HG02884 (cell line): ENCODE results near the gene SLC35F2.

Experiments used
- ATAC-seq: cut with Tn5 transposase; IDR thresholded peaks from one replicate; pipeline ENCODE4 v1.9.1; 2021; ENCODE audit warnings: mild to moderate bottlenecking, moderate library complexity; ENCODE audit not compliant: unreplicated experiment

SLC35F2 gene

DNA sequence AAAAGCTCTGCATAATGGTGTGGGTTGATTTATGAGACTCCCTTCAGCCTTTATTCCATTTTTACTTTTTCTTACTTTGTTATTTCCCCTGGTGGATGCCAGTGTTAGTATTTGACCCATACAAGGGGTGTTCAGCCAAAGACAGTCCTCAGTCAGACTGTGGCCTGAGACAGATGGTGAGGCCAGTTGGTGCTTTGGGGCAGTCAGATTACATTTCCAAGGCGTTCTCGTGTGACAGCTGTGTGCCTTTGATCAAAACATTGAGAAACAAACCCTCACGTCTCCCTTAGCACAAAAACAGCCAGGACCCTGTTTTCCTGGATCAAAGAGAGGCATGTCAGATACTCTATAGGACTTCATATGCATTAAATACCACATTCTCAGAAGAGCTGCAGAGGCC is 115.4 kb downstream of the SLC35F2 start:
- ATAC-seq: no peak

DNA sequence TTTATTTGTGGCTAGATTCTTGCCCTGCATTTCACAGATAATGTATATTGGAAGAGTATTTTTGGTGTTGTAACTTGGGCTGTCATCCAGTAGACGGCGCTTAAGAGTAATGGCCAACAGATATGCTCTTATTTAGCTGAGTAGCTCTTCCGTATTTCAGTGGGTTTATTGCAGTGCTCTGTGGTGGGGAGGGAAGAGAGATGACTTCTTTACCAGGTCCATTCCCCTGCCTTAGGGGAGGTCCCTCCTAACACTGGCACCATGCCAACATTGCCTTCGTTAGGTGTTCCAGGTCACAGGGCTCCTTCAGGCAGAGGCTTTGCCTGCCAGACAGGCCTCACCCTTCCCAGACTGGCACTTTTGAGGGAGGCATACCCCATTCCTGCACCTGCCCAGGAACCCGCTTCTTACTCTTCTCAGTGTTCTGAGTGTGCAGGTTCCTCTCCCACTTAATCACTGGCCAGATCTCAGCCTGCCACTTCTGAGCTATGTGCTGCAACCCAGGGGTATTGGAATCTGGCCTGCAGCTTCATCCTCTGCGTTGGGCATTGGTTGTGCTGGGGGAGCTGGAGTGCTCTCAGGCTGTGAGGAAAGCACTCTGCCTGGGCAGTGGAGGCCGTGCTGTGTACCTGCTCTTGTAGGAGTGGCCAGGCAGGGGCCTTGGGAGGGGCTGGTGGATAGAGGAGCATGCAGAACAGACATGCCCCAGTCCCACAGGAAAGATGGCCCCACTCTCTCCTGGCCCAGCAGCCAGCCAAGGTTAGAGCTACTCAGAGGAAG is 117.4 kb downstream of the SLC35F2 start:
- ATAC-seq: peak; percentile 91
